ENCODE measurements around the gene NOX4. TPM values are rescaled to one million over a fixed set of nuclear protein-coding genes. Genes with fewer than 3 reads are reported as not detected.

The NOX4 gene
- total RNA-seq (2014; rRNA removed; shearing (Covaris generic)), result 1.4 and 3.1 TPM in 2 replicates

DNA sequence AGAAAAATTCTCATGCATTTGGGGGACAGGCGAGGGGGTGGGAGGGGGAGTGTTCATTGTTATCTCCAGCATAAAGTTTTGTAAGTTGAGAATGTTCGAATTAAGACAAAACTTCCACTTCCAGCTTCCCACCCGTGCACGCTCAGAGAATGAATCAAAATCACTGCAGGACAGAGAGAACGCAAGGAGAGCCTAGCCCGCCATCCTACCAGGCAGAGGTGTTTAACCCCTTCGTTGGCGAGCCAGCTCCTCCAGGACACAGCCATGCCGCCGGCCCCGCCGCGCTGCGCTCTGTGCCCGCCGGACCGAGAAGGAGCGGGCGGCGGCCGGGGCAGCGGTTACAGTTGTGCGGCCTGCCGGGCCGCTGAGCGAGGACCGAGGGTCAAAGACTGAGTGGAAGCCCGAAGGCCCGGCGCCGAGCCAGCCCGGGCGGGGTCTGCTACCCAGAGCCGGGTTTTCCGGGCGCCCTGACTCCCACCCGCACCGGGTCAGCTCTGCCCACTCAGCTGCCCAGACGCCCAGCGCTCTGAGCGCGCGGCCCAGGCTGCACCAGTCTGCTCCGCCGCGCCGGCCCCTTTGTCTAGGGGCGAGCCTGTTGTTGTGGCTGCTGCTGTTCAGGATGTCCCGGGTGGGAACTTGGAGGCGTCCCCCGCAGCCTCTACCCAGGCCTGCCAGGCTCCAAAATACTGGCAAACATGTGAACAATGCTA, at the start of gene NOX4:
Gene NOX4, minus strand, starts transcription at position 395 of the 710 bp plus-strand sequence. Its CDS starts 129 bp downstream, at position 266.
- DNase-seq (ENCODE audit: low spot score), result no peak

DNA sequence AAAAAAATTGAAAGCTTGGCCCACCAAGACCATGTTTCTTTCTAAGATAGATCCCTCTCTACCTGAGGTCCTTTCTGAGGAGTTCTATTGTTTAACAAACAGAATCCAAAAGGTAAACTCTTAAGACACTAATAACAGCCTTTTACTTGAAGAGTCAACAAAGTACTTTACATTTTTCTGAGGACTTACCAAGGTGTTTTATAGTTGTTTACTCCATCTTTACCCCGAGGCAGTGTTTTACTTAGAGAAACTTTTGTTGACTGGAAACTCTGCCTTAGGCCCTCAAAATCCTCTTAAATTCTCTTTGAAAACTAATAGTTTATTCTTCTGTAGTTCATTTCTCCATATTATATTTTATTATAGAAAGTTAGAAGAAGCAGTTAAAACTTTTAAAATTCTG, 49.7 kb upstream of the NOX4 start:
- DNase-seq (ENCODE audit: low spot score), result no peak

DNA sequence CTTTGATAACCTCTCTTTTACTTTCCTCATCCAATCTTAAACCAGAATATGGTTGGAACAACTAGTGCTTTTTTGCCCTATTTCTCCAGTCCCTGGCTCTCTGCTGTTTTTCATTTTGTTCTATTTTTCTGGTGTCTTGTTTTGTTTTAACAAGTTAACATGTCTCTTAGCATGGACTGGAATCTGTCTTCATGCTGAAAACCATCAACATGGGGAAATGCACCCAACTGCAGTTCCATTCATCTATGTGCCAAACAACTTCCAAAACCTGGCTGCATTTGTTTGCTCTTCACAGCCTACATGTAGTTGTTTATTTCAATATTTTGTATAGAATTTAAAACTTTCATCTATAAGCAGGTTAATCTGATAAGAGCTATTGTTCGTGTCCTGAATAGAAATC, 46.8 kb upstream of the NOX4 start:
- no peak for DNase-seq (ENCODE audit: low spot score)

DNA sequence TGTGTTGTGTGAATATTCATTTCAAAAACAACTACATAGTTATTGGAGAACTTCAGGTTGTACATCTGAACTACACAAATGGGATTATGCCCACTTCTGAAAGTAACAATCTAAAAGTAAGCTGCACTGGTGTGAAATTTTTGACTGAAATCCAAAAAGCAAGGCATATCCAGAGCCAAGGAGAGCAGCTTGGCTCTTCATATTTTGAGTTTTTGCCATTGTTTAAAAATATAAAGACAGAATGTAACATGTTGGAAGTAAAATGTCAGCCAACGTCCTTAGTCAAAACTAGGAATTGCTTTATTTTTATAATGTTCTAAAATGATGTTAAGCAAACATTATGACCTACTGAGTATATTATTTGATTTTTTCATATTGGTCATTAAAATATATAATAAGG, 45.8 kb upstream of the NOX4 start:
- DNase-seq (ENCODE audit: low spot score), result no peak

DNA sequence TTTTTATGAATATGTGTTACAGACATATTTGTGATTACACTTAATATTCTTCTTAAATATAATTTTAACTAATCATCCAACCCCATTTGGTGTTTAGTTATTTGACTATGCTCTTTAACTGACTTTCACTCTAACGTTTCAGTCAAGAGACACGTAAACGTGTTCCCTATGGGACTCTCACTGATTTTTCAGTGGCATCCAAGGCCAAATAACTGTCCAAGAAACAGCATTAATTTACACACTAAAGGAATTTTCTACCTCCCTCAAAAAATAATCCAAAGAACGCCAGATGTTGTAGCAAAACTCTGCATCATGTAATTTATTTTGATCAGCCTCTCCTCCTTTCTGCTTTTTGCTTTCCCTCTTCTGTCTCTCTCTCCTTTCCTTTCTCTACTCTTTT, 44.0 kb upstream of the NOX4 start:
- no peak for DNase-seq (ENCODE audit: low spot score)

DNA sequence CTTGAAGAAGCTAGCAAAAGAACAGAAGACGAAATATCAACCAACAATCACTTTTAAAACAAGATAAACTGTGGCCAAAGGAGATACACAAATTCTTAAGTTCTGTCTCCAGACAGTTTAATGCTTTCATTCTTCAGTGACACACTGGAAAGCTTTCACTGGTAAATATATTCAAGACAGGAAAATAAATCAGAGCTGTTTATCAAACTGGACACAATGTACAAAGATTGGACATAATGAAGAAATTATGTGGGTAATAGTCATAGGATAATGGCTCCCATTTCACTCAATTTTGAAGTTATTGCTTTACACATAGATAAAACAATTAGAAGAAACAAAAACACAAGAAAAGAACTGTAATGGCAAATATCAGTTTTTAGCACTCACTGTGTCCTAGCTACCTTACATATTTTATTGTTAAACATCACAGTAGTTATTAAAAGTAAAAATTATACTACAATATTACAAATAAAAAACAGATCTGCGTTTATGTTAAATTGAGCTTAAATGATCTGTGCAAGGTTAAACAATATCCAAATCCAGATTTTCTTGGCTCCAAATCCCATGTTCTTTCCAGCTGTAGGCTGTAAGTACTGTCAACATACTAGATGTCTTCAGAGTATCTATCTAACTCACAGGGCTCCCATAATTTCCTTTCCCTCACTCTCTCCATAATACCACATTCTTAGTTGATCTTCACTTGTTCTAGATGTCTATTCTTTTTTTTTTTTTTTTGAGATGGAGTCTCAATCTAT, 38.6 kb upstream of the NOX4 start:
- no peak for DNase-seq (ENCODE audit: low spot score)

DNA sequence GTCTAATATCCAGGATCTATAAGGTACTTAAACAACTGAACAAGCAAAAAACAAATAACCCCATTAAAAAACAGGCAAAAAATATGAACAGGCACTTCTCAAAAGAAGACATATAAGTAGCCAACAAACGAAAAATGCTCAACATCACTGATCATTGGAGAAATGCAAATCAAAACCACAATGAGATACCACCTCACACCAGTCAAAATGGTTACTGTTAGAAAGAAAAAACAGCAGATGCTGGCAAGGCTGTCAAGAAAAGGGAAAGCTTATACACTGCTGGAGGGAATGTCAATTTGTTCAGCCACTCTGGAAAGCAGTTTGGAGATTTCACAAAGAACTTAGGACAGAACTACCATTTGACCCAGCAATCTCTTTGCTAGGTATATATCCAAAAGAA, 30.6 kb upstream of the NOX4 start:
- DNase-seq (ENCODE audit: low spot score), result no peak

DNA sequence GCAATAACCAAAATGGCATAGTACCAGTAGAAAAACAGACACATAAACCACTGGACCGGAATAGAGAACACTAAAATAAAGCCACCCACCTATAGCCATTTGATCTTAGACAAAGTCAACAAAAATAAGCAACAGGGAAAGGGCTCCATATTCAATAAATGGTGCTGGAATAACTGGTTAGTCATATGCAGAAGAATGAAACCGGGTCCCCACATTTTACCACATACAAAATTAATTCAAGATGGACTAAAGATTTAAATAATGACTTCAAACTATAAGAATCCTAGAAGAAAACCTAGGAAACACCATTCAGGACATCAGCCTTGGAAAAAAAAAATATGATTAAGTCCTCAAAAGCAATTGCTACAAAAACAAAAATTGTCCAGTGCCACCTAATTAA, 30.1 kb upstream of the NOX4 start:
- DNase-seq (ENCODE audit: low spot score), result no peak

DNA sequence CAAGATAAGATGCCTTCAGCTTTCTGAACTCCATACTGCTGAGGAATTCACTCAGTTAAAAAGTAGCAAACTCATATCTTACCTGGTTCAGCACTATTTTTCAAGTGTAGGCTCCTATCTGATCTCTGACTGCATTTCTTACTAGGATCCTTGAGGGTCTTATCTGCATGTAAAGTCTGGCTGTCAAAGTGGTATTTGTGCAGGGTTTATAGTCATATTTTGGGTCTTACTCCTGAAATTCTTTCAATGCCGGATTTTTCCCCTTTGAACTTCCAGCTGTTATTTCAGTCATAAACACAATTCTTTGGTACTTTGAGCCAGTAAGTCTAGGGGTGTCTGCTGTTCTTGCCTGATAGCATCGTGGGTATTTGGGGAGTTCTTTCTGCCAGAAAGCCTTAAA, 25.3 kb upstream of the NOX4 start:
- DNase-seq (ENCODE audit: low spot score), result no peak

DNA sequence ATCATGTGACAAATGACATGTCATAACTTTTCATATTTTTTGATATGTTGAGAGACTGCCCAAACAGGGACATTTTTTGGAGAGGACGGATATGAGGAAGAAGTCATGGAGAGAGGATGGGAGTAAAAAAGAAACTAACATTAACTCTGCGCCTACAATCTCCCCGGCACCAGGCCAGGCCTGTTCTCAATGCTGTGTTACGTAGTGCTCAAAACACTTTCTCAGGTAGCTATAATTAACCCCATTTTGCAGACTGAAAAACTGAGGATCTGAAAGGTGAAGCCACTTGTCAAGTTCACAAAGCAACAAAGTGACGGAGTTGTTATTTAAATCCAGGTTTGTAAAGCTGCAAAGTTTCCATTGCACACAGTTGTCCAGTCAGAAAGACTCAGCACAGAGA, 17.4 kb upstream of the NOX4 start:
- DNase-seq (ENCODE audit: low spot score), result no peak

DNA sequence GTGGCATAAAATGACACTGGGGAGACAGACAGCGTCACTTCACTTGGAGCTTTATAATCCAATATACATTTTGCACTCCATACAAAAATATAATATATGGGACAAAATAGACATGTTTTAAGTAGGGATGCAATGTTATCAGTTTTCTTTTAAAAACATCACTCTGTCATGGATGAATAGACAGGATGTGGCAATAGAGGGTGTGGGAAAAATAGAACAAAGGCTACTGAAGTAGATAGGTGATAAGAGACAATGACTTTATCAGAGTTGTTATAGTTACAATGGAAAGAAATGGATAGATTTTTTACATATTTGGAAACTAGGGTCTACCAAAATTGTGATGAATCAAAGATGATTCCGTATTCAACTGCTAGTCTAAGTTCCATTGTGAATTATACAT, 13.1 kb upstream of the NOX4 start:
- DNase-seq (ENCODE audit: low spot score), result no peak

DNA sequence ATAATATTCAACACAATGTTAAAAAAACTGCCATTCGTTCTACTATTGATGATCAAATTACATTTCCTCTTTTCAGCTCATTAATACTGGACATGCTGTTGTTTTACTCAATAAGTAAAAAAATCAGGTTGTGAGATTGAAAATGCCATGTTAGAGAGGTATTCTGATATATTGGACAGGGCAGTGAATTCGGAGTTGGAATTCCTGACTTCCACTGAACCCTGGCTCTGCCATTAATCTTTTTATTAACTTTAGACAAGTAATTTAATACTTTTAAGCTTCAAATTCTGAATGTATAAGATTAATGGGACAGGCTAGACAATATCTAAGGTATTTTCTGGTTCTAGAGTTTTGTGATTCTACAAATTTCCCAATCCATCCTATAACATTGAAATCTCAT, 12.2 kb upstream of the NOX4 start:
- no peak for DNase-seq (ENCODE audit: low spot score)

DNA sequence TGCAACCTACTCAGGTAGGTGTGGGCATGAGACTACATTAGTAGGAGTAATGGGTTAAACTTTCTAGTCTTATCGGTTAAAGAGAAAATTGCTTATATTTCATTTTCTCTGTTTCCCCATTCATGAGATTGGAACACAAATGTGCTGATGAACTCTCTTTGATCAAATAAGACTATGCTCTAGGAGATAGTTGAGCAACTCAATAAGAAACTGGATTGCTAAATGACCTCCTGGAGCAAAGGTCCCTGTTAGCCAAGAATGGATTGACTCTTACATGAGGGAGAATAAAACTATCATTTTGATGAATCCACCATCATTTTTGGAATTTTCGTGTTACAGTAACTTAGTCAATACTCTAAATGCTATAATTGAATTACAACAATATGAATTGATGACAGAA, 11.1 kb upstream of the NOX4 start:
- no peak for DNase-seq (ENCODE audit: low spot score)

DNA sequence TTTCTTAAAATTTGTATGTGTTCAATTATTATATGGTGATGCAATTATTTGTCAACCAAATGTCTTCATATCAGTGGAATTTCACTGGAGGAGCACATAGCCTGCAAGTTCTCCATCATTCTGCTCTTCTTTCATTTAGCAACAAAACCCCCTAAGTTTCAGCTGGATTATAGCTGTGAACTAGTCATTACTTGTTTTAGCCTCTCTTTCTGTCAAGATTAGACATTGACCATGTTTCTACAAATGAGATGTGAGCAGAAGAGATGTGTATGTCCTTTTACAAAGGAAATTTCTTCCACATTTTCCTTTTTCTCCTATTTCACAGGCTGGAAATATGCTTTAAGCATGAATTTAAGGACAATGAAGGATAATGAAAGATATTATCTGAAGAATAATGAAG, 9.2 kb upstream of the NOX4 start:
- no peak for DNase-seq (ENCODE audit: low spot score)

DNA sequence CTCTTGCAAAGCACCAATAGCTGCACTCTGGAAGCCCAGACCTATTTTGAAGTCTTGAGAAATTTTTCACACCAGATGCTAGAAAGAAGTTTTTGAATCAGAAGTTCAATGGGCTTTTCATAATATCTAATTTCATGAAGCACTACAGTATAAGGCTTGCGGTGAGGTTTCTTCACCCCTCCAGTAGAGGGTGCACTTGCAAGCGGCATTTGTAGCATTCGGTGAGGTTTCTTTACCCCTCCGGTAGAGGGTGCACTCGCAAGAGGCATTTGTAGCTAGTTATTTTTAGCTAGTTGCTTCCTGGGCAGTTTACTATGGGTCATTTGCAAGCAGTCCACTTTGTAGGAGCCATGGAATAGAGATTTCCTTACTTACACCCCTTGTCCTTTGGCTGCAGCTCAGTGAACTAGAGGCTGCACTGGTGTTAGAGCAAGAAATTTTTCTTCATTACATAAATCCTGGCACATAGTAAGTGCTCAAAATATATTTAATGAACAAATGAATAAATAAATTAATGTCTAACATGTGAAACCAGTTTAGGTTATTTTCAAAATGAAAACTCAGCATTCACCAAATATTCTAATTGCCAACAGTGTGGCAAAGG, 7.8 kb upstream of the NOX4 start:
- no peak for DNase-seq (ENCODE audit: low spot score)

DNA sequence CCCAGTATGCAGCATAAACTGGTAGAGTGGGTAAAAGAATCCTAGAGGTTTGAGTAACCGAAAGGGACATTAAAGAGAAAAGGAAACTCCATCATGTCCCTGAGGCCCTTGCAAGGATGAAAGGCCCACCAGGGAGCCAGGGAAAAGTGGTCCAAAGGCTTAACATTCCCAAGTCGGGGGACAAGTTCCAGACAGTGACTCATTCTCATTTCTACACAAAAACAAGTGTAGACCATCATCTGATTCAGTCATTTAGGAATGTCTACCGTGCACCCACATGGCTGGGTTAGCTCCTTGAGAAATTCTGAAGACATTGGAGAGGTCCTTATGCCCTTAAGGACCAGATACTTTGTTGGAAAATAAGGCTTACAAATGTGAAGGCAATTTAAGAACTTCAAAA, 4.8 kb upstream of the NOX4 start:
- peak; percentile 61 for DNase-seq (ENCODE audit: low spot score)

DNA sequence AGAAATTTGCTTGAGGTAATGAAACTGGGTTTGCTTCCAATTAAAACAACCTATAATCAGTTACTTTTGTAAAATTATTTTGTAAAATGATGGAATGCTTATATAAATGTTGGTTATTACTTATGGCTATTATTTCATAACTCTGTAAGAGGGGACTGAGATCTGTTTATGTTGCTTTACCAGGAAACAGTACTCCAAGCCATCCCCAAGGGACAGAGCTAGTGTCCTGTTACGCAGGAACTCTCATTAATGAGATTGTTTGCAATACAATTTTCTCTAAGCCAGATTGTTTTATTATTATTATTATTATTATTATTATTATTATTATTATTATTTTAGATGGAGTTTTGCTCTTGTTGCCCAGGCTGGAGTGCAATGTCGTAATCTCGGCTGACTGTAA, 2.3 kb upstream of the NOX4 start:
- DNase-seq (ENCODE audit: low spot score), result no peak

DNA sequence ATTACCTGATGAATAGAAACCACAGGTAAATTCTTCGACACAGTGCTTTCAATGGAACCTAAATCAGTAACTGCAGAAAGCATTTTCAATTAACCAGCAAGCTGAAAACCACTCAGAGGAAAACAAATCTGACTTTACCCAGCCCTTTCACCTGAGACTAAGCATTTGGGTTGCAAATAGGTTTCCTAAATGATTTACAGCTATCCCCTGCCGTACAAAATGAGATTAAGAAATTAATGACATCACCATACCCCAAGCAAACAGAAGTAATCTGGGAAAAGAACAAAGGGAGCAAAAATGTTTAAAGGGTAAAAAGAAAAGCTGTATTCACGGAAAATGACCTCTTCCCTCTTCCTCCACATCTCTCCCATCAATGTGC, 584 bp downstream of the NOX4 start:
- no peak for DNase-seq (ENCODE audit: low spot score)

DNA sequence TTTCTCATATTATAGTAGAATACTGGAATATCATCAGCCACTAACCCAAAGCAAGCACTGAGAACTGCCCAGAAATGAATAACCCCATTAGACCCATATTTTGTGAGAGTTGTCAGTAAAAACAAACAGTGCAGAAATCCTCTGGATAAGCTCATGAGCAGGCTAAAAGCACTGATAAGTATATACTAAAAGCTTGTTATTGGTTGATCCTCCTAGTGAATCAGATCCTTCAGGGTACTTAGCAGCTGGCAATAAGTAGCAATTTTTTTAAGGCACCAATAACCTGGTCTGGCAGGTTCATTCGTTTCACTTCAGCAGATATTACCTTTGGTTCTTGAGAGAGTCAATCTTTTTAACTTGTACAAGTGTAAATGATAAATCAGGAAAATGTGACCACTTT, 1.2 kb downstream of the NOX4 start:
- DNase-seq (ENCODE audit: low spot score), result no peak

DNA sequence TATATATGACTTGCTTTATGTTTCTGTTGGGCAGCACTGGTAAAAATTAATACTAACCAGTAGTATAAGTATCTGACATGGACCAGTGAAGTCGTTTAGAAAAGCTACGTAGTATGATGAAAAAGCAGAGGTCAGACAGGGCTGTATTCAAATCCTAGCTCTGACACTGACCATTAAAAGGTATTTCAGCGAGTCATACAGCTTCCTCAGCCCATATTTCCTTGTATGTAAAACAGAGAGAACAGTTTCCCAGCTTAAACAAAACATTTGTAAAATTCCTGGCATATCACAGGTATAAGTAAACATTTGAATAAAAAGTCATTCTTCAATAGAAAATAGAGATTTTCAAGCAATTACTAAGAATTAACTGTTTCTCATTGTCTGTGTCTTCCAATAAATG, 4.2 kb downstream of the NOX4 start:
- DNase-seq (ENCODE audit: low spot score), result no peak

DNA sequence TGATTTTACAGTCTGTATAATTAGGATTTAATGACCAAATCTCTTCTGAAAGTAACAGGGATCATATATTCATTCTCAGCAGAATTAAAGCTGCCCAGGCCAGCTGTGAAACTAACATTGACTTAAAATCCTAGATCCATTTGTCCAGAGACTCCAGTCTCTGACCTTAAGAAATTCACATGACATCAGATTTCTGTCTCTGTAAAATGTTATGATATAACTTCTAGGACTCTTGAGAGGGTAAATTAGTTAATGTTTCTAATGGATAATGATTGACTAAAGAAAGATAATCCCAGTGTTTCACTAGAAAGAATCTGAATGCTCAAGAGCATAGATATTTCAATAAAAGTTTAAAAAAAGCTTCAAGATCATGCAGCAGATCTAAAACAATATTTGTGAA, 6.3 kb downstream of the NOX4 start:
- DNase-seq (ENCODE audit: low spot score), result no peak

DNA sequence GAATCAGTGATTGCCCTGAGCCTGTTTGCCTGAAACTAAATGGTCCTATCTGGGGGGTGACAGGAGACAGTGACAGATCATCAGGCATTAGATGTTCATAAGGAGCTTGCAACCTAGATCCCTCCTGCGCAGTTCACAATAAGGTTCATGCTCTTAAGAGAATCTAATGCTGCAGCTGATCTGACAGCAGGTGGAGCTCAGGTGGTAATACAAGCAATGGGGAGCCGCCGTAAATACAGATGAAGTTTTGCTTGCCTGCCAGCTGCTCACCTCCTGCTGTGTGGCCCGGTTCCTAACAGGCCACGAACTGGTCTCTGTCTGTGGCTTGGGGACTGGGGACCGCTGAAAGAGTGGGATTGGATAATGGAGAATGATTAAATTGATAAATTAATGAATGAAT, 14.0 kb downstream of the NOX4 start:
- DNase-seq (ENCODE audit: low spot score), result no peak

DNA sequence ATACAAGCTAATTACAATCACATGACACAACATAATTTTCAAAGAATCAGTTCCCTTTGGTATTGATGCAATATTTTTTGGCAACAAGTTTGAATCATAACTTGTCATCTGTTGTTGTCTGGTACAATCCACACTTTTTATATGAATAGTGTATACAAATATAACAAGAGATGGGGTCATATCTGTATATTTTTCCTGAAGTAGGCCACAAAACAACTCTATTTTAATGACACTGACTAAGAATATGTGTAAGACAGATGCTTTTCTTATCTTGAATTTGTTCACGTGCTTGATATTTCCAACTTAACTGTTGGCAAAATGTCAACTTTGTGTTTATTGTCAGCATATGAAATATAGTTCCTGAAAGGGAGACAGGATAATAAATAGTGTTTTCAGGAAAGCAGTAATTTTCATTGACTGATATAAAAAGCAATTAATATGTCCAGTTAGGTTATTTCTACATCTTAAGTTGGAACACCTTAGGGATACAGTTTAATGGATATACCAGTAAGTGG, 27.9 kb downstream of the NOX4 start:
- DNase-seq (ENCODE audit: low spot score), result no peak
